KG1 (cell line): ENCODE measurements around the gene CPTP.
"Not testable (repeated sequence)": the region's sequence is repeated elsewhere in the genome, so short reads cannot be mapped to it uniquely, and the experiment has no call there.

ENCODE experiments used
- DNase-seq: peaks from one replicate; lab custom pipeline; 2025; lab: John Stamatoyannopoulos, UW

CPTP gene

DNA sequence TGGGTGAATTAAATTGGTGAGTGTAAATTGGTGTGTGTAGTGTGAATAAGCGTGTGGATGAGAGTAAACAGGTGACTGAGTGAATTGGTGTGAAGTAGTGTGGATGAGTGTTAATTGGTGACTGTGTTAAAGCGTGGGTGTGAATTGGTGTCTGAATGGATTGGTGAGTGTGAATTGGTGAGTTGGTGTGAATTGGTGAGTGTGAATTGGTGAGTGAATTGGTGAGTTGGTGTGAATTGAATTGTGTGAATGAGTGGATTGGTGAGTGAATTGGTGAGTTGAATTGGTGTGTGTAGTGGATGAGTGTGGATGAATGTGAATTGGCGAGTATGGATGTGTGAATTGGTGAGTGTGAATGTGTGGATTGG is 42.1 kb downstream of the CPTP start:
- no peak for DNase-seq

DNA sequence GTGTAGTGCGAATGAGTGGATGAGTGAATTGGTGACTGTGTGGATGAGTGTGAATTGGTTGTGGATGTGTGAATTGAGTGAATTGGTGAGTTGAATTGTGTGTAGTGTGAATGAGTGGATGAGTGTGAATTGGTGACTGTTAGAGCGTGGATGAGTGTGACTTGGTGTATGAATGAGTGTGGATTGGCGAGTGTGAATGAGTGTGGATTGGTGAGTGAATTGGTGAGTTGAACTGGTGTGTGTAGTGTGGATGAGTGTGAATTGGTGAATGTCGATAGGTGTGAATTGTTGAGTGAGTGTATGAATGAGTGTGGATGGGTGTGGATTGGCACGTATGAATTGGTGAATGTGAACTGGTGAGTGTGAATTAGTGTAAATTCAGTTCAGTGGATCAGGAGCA is 42.7 kb downstream of the CPTP start:
- no peak for DNase-seq

DNA sequence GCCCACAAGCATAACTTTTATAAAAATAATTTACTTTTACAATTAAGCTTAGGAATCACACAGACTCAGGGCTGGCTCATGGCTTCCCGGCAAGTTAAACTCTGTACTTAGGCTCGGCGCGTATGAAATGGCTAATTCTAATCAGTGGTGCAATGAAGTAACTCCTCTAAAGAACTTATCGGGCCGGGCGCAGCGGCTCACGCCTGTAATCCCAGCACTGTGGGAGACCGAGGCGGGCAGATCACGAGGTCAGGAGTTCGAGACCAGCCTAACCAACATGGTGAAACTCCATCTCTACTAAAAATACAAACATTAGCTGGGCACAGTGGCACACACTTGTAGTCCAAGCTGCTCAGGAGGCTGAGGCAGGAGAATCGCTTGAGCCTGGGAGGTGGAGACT is 45.5 kb downstream of the CPTP start:
- DNase-seq: not testable (repeated sequence)

GRCh38 chr1:1370771-1371300 is 46.2 kb downstream of the CPTP start:
- no peak for DNase-seq

- DNase-seq: no peak
Measured at GRCh38 chr1:1371364-1371745, 46.8 kb downstream of the CPTP start.

- peak; percentile 22 for DNase-seq
Measured at GRCh38 chr1:1371746-1372711, 47.4 kb downstream of the CPTP start.

DNA sequence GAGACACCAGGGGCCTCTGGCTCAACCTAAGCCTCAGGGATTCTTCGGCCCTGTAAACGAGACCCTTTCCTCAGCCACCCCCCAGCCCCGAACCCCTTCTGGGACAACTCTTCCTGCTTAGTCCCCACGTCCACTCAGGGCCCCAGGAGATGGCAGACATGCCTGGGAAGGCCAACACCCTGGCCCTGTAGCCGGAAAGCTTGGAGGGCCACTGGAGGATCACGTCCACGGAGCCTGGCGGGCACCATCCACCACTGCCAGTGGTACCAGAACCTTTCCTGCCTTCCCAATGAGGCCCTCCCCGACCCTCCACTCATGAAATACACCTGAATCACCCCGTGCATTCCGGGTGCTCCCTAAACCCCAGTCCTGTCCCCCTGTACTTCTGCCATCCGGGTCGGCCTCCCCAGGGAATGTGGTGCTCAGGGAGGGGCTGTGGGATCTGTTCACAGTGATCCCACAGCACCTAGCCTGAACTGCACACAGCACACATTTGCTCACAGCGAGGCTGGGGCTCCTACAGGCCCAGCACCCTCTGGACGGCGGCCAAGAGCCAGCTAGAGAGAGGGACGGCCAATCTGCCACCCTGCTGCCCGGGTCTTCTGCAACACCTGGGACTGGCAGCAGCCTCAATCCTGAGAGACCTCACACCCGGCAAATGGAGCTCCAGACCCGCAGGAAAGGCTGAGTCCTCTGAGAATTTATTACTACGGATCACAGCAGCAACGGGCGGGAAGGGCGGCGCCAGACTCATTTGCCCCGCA is 48.6 kb downstream of the CPTP start:
- no peak for DNase-seq

DNA sequence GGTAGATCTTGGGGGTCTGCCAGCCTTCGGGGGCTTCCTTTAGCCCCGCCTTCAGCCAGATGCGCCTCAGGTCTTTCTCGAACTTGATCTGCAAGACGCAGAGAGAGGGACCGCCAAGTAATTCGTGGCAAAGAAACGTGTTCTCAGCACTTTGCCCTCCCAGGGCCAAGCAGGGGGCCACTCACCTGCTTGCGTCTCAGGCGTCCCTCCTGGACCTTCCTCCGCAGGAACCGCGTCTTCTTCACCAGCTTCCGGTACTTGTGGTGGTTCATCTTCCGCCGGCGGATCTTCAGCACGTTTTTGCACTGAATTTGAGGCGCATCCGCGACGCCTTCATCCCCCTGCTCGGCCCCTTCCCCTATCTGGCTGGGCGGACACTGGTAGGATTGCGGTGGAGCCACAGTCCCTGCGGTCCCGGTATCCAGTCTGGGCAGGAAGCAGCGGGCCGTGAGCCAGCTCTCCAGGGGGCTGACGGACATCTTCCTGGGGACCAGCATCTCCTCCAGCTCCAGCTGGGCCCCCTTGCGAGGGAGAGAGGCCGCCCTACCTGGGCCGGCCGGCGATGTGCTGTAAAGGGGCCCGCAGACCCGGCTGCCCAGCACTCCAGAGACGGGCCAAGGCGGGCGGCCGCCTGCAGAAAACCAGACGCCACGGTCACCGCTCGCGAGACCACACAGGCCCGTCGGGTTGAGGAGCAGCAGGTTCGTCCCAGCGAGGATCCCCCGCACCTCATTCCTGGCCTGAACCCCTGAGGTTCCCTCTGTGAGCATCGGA is 49.4 kb downstream of the CPTP start:
- no peak for DNase-seq

DNA sequence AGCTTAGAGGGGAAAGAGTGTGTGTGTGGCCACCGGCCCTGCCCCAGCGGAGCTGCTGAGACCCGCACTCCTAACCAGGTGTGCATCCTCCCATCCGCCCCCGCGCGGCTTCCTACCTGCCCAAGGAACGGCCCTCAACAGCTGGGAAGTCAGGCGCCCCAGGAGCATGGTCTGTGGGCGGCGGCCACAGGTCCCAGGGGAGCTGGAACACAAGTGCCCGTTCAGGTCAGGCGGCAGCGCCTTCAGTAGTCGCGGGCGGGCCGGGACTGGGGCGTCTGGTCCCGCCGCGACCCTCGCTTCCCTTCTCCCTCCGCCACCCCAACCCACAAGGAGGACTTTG is 50.0 kb downstream of the CPTP start:
- no peak for DNase-seq

DNA sequence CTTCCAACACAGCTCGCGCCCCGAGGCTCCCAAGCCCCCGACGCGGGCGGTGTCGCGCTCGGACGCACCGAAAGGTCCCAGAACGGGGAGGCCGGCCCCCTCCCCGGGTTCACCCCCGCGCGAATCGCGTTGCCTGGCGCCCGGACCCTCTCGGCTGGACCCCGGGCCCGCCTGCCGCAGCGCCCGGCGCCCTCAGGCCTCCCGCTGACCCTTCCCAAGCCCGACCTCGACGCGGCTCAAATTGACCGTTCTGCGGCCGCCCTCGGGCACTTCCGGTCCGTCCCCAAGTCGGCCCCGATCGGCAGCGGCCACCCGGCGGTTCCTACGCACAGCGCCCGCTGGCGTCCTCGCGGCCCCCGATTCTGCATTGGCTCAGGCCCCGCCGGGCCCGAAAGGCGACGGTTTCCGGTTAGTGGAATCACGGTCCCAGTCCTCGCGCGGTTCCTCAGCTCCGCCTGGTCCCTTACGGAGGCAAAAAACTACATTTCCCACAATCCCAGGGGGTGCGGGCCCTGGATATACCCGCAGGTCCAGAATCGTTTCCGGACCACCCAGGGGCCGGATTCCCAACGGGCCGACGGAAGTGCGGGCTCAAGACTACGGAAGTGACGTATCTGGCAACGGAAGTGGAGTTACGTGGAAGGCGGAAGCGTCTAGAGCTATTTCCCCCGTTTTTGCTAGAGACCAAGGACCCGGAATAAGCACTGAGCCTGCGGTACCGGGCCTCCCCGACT is 50.5 kb downstream of the CPTP start, which contains the start of gene AURKAIP1:
AURKAIP1 (minus strand) TSS at position 279 of the 734 bp plus-strand sequence. CDS start 451 bp downstream, outside the sequence.
- DNase-seq: peak; percentile 99

DNA sequence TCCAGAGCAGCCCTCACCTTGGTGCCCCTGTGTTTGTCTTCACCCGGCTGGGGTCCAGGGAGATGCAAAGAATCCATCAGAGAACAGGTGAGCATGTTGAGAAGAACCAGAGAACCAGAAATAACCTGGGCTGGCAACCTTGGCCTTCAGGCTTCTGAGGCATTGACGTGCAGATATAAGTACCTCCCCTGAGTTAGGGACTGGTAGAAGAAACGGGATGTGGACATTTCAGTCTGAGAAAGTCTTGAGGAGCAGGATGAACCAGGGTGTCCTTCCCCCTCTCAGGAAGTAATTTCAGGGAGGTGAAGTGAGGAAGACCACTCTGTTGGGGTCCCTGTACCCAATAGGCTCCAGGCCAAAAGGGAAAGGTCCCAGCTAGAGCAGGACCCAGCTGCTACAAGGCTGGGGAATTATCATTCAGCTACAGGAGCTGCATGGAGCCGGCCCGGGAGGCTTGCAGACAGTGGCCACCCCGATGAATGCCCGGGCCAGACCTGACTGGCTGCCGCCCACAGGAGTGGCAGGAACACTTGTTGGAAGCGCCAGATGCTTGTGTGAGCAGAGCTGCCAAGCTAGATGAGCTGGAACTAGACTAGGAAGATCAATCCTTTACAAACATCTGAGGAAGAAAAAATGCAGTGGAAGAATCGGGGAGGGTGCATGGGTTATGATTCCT is 52.1 kb downstream of the CPTP start:
- DNase-seq: no peak

- DNase-seq: no peak
Measured at GRCh38 chr1:1377540-1378205, 53.1 kb downstream of the CPTP start.
